ENCODE results near the gene PHAF1. TPM values are rescaled to one million over a fixed set of nuclear protein-coding genes. Genes with fewer than 3 reads are reported as not detected.

PHAF1 gene
- total and polyA plus RNA-seq, 2 experiments from 2014 or later: 15.2 to 24.4 TPM

GRCh38 chr16:67147437-67148140, 37.8 kb downstream of the PHAF1 start:
- in situ Hi-C loops (cut with MboI): no loop called here
- DNase-seq: no peak
- Histone ChIP-seq H3K9me3 (ENCODE audit: low read depth) (no peaks in the 10 kb centered on the region), H3K4me2 (ENCODE audit: unreplicated experiment) (no peak overlapping the region), H3K4me3 (no peak overlapping the region), H4K20me1 (ENCODE audit: insufficient read depth) (no peaks in the 10 kb centered on the region), H3K79me2 (ENCODE audit: insufficient read depth) (peaks cover 13% of the 10 kb centered on the region; the same call in 1 of the 2 replicates), H3K27ac (no peak overlapping the region), H3F3A (ENCODE audit: insufficient read depth) (peaks cover 38% of the 10 kb centered on the region), H3K36me3 (ENCODE audit: low read depth) (peaks cover 6% of the 10 kb centered on the region; the same call in 1 of the 2 replicates), H3K27me3 (replicated peaks; ENCODE audit: insufficient read depth) (no peaks in the 10 kb centered on the region), H2AFZ (no peak overlapping the region), H3K9ac (no peak overlapping the region), H3K4me1 (ENCODE audit: insufficient read depth) (0 out of 2 replicates have a peak, but pooled peaks cover 5% of the 10 kb centered on the region), H3K9me2 (ENCODE audit: insufficient read depth) (no peaks in the 10 kb centered on the region)
- 93 to 98% methylated on average over 4 of the region's 4 CpGs for WGBS, 2 experiments (ENCODE audit: low coverage in 1 of 2, low lambda C conversion rate in 2 of 2, missing lambda C conversion rate in 2 of 2)
- TF ChIP-seq EZH2 (IDR thresholded peaks at IDR 0.05; ENCODE audit: insufficient read depth, poor library complexity, severe bottlenecking) (no peak), EZH2phosphoT487 (IDR thresholded peaks at IDR 0.05; ENCODE audit: insufficient read depth, low read depth) (no peak)

- no peak overlapping the region for H2AFZ ChIP-seq
- in situ Hi-C loops (cut with MboI): no loop called here
- no peak overlapping the region for H3K4me3 ChIP-seq
- H3K27ac ChIP-seq: no peak overlapping the region
- peaks cover 38% of the 10 kb centered on the region for H3F3A ChIP-seq (ENCODE audit: insufficient read depth)
- no peak overlapping the region for H3K4me2 ChIP-seq (ENCODE audit: unreplicated experiment)
- DNase-seq: no peak
- no peaks in the 10 kb centered on the region for H4K20me1 ChIP-seq (ENCODE audit: insufficient read depth)
- H3K9ac ChIP-seq: no peak overlapping the region
- peaks cover 13% of the 10 kb centered on the region; the same call in 1 of the 2 replicates for H3K79me2 ChIP-seq (ENCODE audit: insufficient read depth)
- no peaks in the 10 kb centered on the region for H3K9me2 ChIP-seq (ENCODE audit: insufficient read depth)
- no peaks in the 10 kb centered on the region for H3K27me3 ChIP-seq (replicated peaks; ENCODE audit: insufficient read depth)
- H3K36me3 ChIP-seq (ENCODE audit: low read depth): peaks cover 6% of the 10 kb centered on the region; the same call in 1 of the 2 replicates
- TF ChIP-seq EZH2 (IDR thresholded peaks at IDR 0.05; ENCODE audit: insufficient read depth, poor library complexity, severe bottlenecking): no peak
- no peak for TF ChIP-seq EZH2phosphoT487 (IDR thresholded peaks at IDR 0.05; ENCODE audit: insufficient read depth, low read depth)
- H3K4me1 ChIP-seq (ENCODE audit: insufficient read depth): 0 out of 2 replicates have a peak, but pooled peaks cover 5% of the 10 kb centered on the region
- 96 to 100% methylated on average over 2 of the region's 2 CpGs for WGBS, 2 experiments (ENCODE audit: low coverage in 1 of 2, low lambda C conversion rate in 2 of 2, missing lambda C conversion rate in 2 of 2)
- no peaks in the 10 kb centered on the region for H3K9me3 ChIP-seq (ENCODE audit: low read depth)
These were observed 38.5 kb downstream of the PHAF1 start for GRCh38 chr16:67148221-67148620.

- Histone ChIP-seq H3K9ac (no peak overlapping the region), H3K4me1 (ENCODE audit: insufficient read depth) (0 out of 2 replicates have a peak, but pooled peaks cover 5% of the 10 kb centered on the region), H3K4me2 (ENCODE audit: unreplicated experiment) (no peak overlapping the region), H2AFZ (no peak overlapping the region), H3K36me3 (ENCODE audit: low read depth) (peaks cover 6% of the 10 kb centered on the region; the same call in 1 of the 2 replicates), H3K27me3 (replicated peaks; ENCODE audit: insufficient read depth) (no peaks in the 10 kb centered on the region), H3K9me2 (ENCODE audit: insufficient read depth) (no peaks in the 10 kb centered on the region), H3K27ac (no peak overlapping the region), H3K9me3 (ENCODE audit: low read depth) (no peaks in the 10 kb centered on the region), H4K20me1 (ENCODE audit: insufficient read depth) (no peaks in the 10 kb centered on the region), H3F3A (ENCODE audit: insufficient read depth) (peaks cover 38% of the 10 kb centered on the region), H3K79me2 (ENCODE audit: insufficient read depth) (peaks cover 13% of the 10 kb centered on the region; the same call in 1 of the 2 replicates), H3K4me3 (no peak overlapping the region)
- 88 to 89% methylated on average over 11 of the region's 11 CpGs for WGBS, 2 experiments (ENCODE audit: low coverage in 1 of 2, low lambda C conversion rate in 2 of 2, missing lambda C conversion rate in 2 of 2)
- no peak for DNase-seq
- in situ Hi-C loops (cut with MboI): no loop called here
- TF ChIP-seq EZH2 (IDR thresholded peaks at IDR 0.05; ENCODE audit: insufficient read depth, poor library complexity, severe bottlenecking) (no peak), EZH2phosphoT487 (IDR thresholded peaks at IDR 0.05; ENCODE audit: insufficient read depth, low read depth) (no peak)
These were observed 39.0 kb downstream of the PHAF1 start for GRCh38 chr16:67148656-67149275.

- WGBS, 2 experiments (ENCODE audit: low coverage in 1 of 2, low lambda C conversion rate in 2 of 2, missing lambda C conversion rate in 2 of 2): 89 to 91% methylated on average over 75 to 76 of the region's 77 CpGs
- in situ Hi-C loops (cut with MboI): loop anchor here (25.0 kb wide), 1 partner anchor 187 kb away; the partner anchor contains the start of gene CES3
- peaks cover 38% of the 10 kb centered on the region for H3F3A ChIP-seq (ENCODE audit: insufficient read depth)
- no peaks in the 10 kb centered on the region for H3K9me3 ChIP-seq (ENCODE audit: low read depth)
- H2AFZ ChIP-seq: no peak overlapping the region
- no peak for TF ChIP-seq EZH2phosphoT487 (IDR thresholded peaks at IDR 0.05; ENCODE audit: insufficient read depth, low read depth)
- TF ChIP-seq EZH2 (IDR thresholded peaks at IDR 0.05; ENCODE audit: insufficient read depth, poor library complexity, severe bottlenecking): no peak
- peak overlapping the region; percentile 82 for H3K4me3 ChIP-seq
- H3K27ac ChIP-seq: peak overlapping the region; percentile 94; the same call in 1 of the 2 replicates
- H4K20me1 ChIP-seq (ENCODE audit: insufficient read depth): no peaks in the 10 kb centered on the region
- H3K9ac ChIP-seq: peak overlapping the region; percentile 98; the same call in 1 of the 2 replicates
- H3K36me3 ChIP-seq (ENCODE audit: low read depth): peaks cover 3% of the 10 kb centered on the region; the same call in 1 of the 2 replicates
- no peak for DNase-seq
- no peaks in the 10 kb centered on the region for H3K27me3 ChIP-seq (replicated peaks; ENCODE audit: insufficient read depth)
- H3K4me2 ChIP-seq (ENCODE audit: unreplicated experiment): peak overlapping the region; percentile 70
- H3K4me1 ChIP-seq (ENCODE audit: insufficient read depth): 0 out of 2 replicates have a peak, but pooled peaks cover 5% of the 10 kb centered on the region
- H3K9me2 ChIP-seq (ENCODE audit: insufficient read depth): no peaks in the 10 kb centered on the region
- H3K79me2 ChIP-seq (ENCODE audit: insufficient read depth): peaks cover 13% of the 10 kb centered on the region; the same call in 1 of the 2 replicates
These were observed 39.7 kb downstream of the PHAF1 start for GRCh38 chr16:67149276-67150046.

Measured in GM23248 (cell line).